Measurements from ENCODE around the gene STX4.

The STX4 gene

DNA sequence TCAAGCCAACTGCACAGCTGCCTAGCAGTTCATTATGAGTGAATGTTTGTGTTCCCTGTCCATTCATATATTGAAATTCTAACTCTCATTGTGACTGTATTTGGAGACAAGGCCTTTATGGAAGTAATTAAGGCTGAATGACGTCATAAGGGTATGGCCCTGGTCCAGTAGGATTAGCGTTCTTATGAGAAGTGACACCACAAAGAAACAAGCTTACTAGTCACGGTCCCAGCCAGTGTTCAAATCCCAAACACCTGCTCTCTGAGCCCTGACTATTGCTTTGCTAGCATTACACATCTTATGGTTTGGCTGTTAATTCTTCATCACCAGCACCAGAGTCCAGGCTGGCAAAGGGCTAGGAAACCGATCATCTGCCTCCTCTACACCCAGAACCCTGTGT is 38.5 kb downstream of the STX4 start:
- H3K27ac ChIP-seq, result no peak overlapping the region

DNA sequence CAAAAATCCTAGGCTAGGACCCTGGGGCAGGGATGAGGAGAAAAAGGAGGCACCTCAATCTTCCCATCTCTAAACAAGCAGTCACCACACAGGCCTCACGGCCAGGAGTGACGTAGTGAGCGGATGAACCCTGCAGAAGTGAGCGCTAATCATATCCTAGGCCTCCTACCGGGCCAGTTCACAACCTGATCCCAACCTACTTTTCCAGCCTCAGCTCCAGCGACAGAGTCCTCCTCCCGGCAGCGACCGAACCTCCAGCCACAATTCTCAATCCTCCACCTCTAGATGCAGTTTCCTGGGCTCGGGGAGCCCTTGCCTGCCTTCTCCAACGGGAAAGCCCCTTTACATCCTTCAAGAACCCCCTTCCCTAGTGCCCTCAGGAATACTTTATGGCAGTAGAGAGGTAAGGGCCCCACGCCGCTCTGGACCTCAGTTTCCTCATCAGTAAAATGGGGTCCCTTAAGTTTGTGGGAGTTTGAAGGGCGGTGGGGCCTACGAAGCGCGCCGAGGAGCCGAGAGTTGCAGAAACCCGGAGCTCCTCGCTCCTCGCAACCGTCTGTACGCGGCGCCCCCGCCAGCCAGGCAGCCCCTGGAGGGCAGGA is 39.3 kb downstream of the STX4 start:
- H3K27me3 ChIP-seq (ENCODE audit: insufficient read depth, low read depth, severe bottlenecking), result no peaks in the 10 kb centered on the region
- no peak for DNase-seq
- H3K27ac ChIP-seq, result peak overlapping the region; percentile 95
- peaks cover 26% of the 10 kb centered on the region for H3K36me3 ChIP-seq
- no peaks in the 10 kb centered on the region for H3K9me3 ChIP-seq (ENCODE audit: severe bottlenecking)
- H3K4me3 ChIP-seq (ENCODE audit: low read depth, low read length), result peak overlapping the region; percentile 91
- TF ChIP-seq CTCF (IDR thresholded peaks at IDR 0.05; ENCODE audit: low read depth, low read length), result no peak

More for the DNA sequence above, 38.5 kb downstream of the STX4 start:
- no peak for TF ChIP-seq CTCF (IDR thresholded peaks at IDR 0.05; ENCODE audit: low read depth, low read length)
- H3K9me3 ChIP-seq (ENCODE audit: severe bottlenecking), result no peaks in the 10 kb centered on the region
- H3K36me3 ChIP-seq, result peaks cover 18% of the 10 kb centered on the region
- DNase-seq, result no peak
- no peaks in the 10 kb centered on the region for H3K27me3 ChIP-seq (ENCODE audit: insufficient read depth, low read depth, severe bottlenecking)
- H3K4me3 ChIP-seq (ENCODE audit: low read depth, low read length), result peak overlapping the region; percentile 91; the same call in 1 of the 2 replicates

- Histone ChIP-seq H3K9me3 (ENCODE audit: severe bottlenecking) (no peaks in the 10 kb centered on the region), H3K4me3 (ENCODE audit: low read depth, low read length) (peak overlapping the region; percentile 91), H3K27ac (peak overlapping the region; percentile 95), H3K36me3 (peaks cover 33% of the 10 kb centered on the region), H3K27me3 (ENCODE audit: insufficient read depth, low read depth, severe bottlenecking) (no peaks in the 10 kb centered on the region)
- DNase-seq, result peak; percentile 94
- TF ChIP-seq CTCF (IDR thresholded peaks at IDR 0.05; ENCODE audit: low read depth, low read length), result no peak
These were observed 40.0 kb downstream of the STX4 start for GRCh38 chr16:31073142-31073969.

GRCh38 chr16:31073970-31074813 is 40.8 kb downstream of the STX4 start, which contains the start of the genes ZNF646 and ZNF668:
ZNF646 (plus strand) TSS chr16:31074422; CDS start chr16:31076325, 1,903 bp downstream.
ZNF668 (minus strand) TSS chr16:31074240; CDS start chr16:31064459, 9,781 bp downstream.
- Histone ChIP-seq H3K4me3 (ENCODE audit: low read depth, low read length) (peak within 1 kb of the TSS; percentile 91), H3K9me3 (ENCODE audit: severe bottlenecking) (no peaks in the 10 kb centered on the region), H3K27me3 (ENCODE audit: insufficient read depth, low read depth, severe bottlenecking) (no peaks in the 10 kb centered on the region), H3K36me3 (peaks cover 41% of the 10 kb centered on the region), H3K27ac (peak within 1 kb of the TSS; percentile 96)
- no peak for TF ChIP-seq CTCF (IDR thresholded peaks at IDR 0.05; ENCODE audit: low read depth, low read length)
- DNase-seq, result peak; percentile 98

DNA sequence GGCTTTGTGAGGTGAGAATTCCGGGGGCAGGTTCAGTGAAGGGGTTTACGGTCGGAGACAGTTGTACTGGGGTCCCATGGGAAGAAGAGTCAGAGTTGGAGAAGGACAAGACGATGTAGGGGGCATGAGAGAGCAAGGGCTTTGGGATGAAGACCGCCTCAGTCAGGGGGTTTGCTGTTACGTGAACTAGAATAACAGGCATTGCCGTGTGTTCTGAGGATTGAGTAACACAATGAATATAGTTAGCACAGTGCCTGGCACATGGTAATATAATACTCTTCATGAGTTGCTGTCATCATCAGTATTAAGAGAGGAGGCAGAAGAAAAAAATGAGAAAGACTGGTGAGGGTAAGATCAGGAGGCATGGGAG is 41.4 kb downstream of the STX4 start:
- peaks cover 47% of the 10 kb centered on the region for H3K36me3 ChIP-seq
- no peak for DNase-seq
- H3K27me3 ChIP-seq (ENCODE audit: insufficient read depth, low read depth, severe bottlenecking), result no peaks in the 10 kb centered on the region
- peak overlapping the region; percentile 91 for H3K4me3 ChIP-seq (ENCODE audit: low read depth, low read length)
- no peaks in the 10 kb centered on the region for H3K9me3 ChIP-seq (ENCODE audit: severe bottlenecking)
- H3K27ac ChIP-seq, result peak overlapping the region; percentile 96
- TF ChIP-seq CTCF (IDR thresholded peaks at IDR 0.05; ENCODE audit: low read depth, low read length), result no peak
